ENCODE measurements around the gene DNAJC25. TPM values are rescaled to one million over a fixed set of nuclear protein-coding genes. Genes with fewer than 3 reads are reported as not detected.
A peak's percentile ranks its signal among the peaks of the same experiment; 100 is the strongest.

Gene DNAJC25
- total and polyA plus RNA-seq, 3 experiments from 2014 or later = 2.0 to 6.0 (median 5.7) TPM

GRCh38 chr9:111683392-111683791, 52.3 kb downstream of the DNAJC25 start:
- H3K27me3 ChIP-seq (ENCODE audit: insufficient read depth, low read length, poor library complexity, severe bottlenecking) = no peaks in the 10 kb centered on the region
- POLR2A ChIA-PET = no interaction called here
- no peaks in the 10 kb centered on the region for H3K4me1 ChIP-seq (ENCODE audit: insufficient read depth, low read length)
- no peak for DNase-seq
- H3K9me3 Mint-ChIP-seq = no peaks in the 10 kb centered on the region
- H3K4me3 Mint-ChIP-seq = no peak overlapping the region
- no peaks in the 10 kb centered on the region for H3K27me3 Mint-ChIP-seq
- CTCF ChIA-PET = no interaction called here
- no peaks in the 10 kb centered on the region for H3K4me1 Mint-ChIP-seq
- peaks cover 0 to 11% (median 3%) of the 10 kb centered on the region in 3 donors for H3K36me3 Mint-ChIP-seq
- no peaks in the 10 kb centered on the region for H3K9me3 ChIP-seq (ENCODE audit: low read length)
- no peak overlapping the region for H3K4me3 ChIP-seq (ENCODE audit: low read length)
- H3K36me3 ChIP-seq (ENCODE audit: insufficient read depth, low read length) = no peaks in the 10 kb centered on the region
- H3K27ac Mint-ChIP-seq = no peak overlapping the region
- H3K27ac ChIP-seq (ENCODE audit: low read depth, low read length) = no peak overlapping the region

GRCh38 chr9:111691672-111692329, 60.7 kb downstream of the DNAJC25 start:
- peaks cover 0 to 5% (median 5%) of the 10 kb centered on the region in 3 donors for H3K36me3 Mint-ChIP-seq
- H3K36me3 ChIP-seq (ENCODE audit: insufficient read depth, low read length) = no peaks in the 10 kb centered on the region
- no peaks in the 10 kb centered on the region for H3K9me3 ChIP-seq (ENCODE audit: low read length)
- H3K27ac Mint-ChIP-seq = no peak overlapping the region
- H3K27ac ChIP-seq (ENCODE audit: low read depth, low read length) = no peak overlapping the region
- peaks cover 0 to 2% of the 10 kb centered on the region in 2 donors for H3K27me3 Mint-ChIP-seq
- no peaks in the 10 kb centered on the region for H3K4me1 ChIP-seq (ENCODE audit: insufficient read depth, low read length)
- ChIA-PET POLR2A (no interaction called here), CTCF (interaction anchor here (0.9 kb wide), 1 partner anchor 94 kb away, joined by 4 read pairs; no protein-coding TSS in a partner anchor)
- peak in 2 of 5 donors; percentile 4 to 6 for DNase-seq
- H3K27me3 ChIP-seq (ENCODE audit: insufficient read depth, low read length, poor library complexity, severe bottlenecking) = no peaks in the 10 kb centered on the region
- H3K4me1 Mint-ChIP-seq = peaks cover 0 to 4% (median 0%) of the 10 kb centered on the region in 3 donors
- no peaks in the 10 kb centered on the region for H3K9me3 Mint-ChIP-seq
- H3K4me3 ChIP-seq (ENCODE audit: low read length) = no peak overlapping the region
- H3K4me3 Mint-ChIP-seq = no peak overlapping the region

- Histone ChIP-seq H3K36me3 (ENCODE audit: insufficient read depth, low read length) (no peaks in the 10 kb centered on the region), H3K27me3 (ENCODE audit: insufficient read depth, low read length, poor library complexity, severe bottlenecking) (no peaks in the 10 kb centered on the region), H3K4me1 (ENCODE audit: insufficient read depth, low read length) (no peaks in the 10 kb centered on the region), H3K4me3 (ENCODE audit: low read length) (no peak overlapping the region), H3K27ac (ENCODE audit: low read depth, low read length) (no peak overlapping the region), H3K9me3 (ENCODE audit: low read length) (no peaks in the 10 kb centered on the region)
- CTCF ChIA-PET = no interaction called here
- POLR2A ChIA-PET = no interaction called here
- Mint-ChIP-seq H3K36me3 (peaks cover 2 to 9% (median 9%) of the 10 kb centered on the region in 3 donors), H3K9me3 (no peaks in the 10 kb centered on the region), H3K27ac (no peak overlapping the region), H3K4me3 (no peak overlapping the region), H3K4me1 (peaks cover under 1 to 6% (median 2%) of the 10 kb centered on the region in 3 donors), H3K27me3 (peaks cover 0 to 4% of the 10 kb centered on the region in 2 donors)
- no peak for DNase-seq
Observed at GRCh38 chr9:111696796-111697195, 65.7 kb downstream of the DNAJC25 start.

GRCh38 chr9:111700776-111701175, 69.6 kb downstream of the DNAJC25 start:
- POLR2A ChIA-PET = no interaction called here

More at GRCh38 chr9:111700776-111701175, 69.6 kb downstream of the DNAJC25 start:
- Histone ChIP-seq H3K27me3 (ENCODE audit: insufficient read depth, low read length, poor library complexity, severe bottlenecking) (no peaks in the 10 kb centered on the region), H3K27ac (ENCODE audit: low read depth, low read length) (no peak overlapping the region), H3K36me3 (ENCODE audit: insufficient read depth, low read length) (no peaks in the 10 kb centered on the region), H3K4me1 (ENCODE audit: insufficient read depth, low read length) (no peaks in the 10 kb centered on the region), H3K9me3 (ENCODE audit: low read length) (no peaks in the 10 kb centered on the region), H3K4me3 (ENCODE audit: low read length) (no peak overlapping the region)
- peaks cover 3 to 9% (median 9%) of the 10 kb centered on the region in 3 donors for H3K36me3 Mint-ChIP-seq
- CTCF ChIA-PET = no interaction called here
- no peak overlapping the region for H3K4me3 Mint-ChIP-seq
- DNase-seq = no peak
- peaks cover 0 to 6% (median 2%) of the 10 kb centered on the region in 3 donors for H3K4me1 Mint-ChIP-seq
- no peaks in the 10 kb centered on the region for H3K9me3 Mint-ChIP-seq
- peaks cover 0 to 4% of the 10 kb centered on the region in 2 donors for H3K27me3 Mint-ChIP-seq
- peak overlapping the region in 1 of 8 donors; percentile 52 for H3K27ac Mint-ChIP-seq

Other genes with a start within 250 kb of the DNAJC25 start
- 10 to 100 TPM; 86.4 to 92.8 TPM for gene ECPAS, start 147.0 kb upstream of the DNAJC25 start, total RNA-seq
- gene ECPAS, start 147.0 kb upstream of the DNAJC25 start, polyA plus RNA-seq = 16.5 TPM
- gene ZNF483, start 106.2 kb upstream of the DNAJC25 start, total RNA-seq = 1 to 10 TPM; 2.7 to 2.8 TPM
- gene ZNF483, start 106.2 kb upstream of the DNAJC25 start, polyA plus RNA-seq = 5.4 TPM
- gene PTGR1, start 31.7 kb upstream of the DNAJC25 start, total RNA-seq = under 1 TPM; 0.62 to 0.96 TPM
- gene PTGR1, start 31.7 kb upstream of the DNAJC25 start, polyA plus RNA-seq = not detected
- gene GNG10, start 30.3 kb downstream of the DNAJC25 start, total RNA-seq = 10 to 100 TPM; 21.9 to 25.1 TPM
- 22.9 TPM for gene GNG10, start 30.3 kb downstream of the DNAJC25 start, polyA plus RNA-seq
- gene SHOC1, start 163.6 kb downstream of the DNAJC25 start, total RNA-seq = not detected
- not detected for gene SHOC1, start 163.6 kb downstream of the DNAJC25 start, polyA plus RNA-seq

Measured in CD8-positive, alpha-beta memory T cell (primary cell).